Left kidney (tissue), 2 donors: ENCODE measurements around the gene BSN. TPM values are rescaled to one million over a fixed set of nuclear protein-coding genes. Genes with fewer than 3 reads are reported as not detected.
"Not testable (repeated sequence)": the region's sequence is repeated elsewhere in the genome, so short reads cannot be mapped to it uniquely, and the experiment has no call there.

Experiments used
- DNase-seq: peaks from one replicate; pipeline ENCODE4 v3.0.0-alpha.2; 2013
- polyA plus RNA-seq: library from polyadenylated mRNA; unstranded; fragments of 120-200 nt; gene quantifications from one replicate; pipeline ENCODE4 v1.2.1, GENCODE V29; 2013; ENCODE audit not compliant: insufficient read length

Gene BSN
- polyA plus RNA-seq, 1 donor, result 1.7 TPM

- peak; percentile 70 for DNase-seq
These were observed 117.3 kb downstream of the BSN start for GRCh38 chr3:49671291-49672288.

- DNase-seq, result no peak
These were observed 118.9 kb downstream of the BSN start for GRCh38 chr3:49673121-49673714.

DNA sequence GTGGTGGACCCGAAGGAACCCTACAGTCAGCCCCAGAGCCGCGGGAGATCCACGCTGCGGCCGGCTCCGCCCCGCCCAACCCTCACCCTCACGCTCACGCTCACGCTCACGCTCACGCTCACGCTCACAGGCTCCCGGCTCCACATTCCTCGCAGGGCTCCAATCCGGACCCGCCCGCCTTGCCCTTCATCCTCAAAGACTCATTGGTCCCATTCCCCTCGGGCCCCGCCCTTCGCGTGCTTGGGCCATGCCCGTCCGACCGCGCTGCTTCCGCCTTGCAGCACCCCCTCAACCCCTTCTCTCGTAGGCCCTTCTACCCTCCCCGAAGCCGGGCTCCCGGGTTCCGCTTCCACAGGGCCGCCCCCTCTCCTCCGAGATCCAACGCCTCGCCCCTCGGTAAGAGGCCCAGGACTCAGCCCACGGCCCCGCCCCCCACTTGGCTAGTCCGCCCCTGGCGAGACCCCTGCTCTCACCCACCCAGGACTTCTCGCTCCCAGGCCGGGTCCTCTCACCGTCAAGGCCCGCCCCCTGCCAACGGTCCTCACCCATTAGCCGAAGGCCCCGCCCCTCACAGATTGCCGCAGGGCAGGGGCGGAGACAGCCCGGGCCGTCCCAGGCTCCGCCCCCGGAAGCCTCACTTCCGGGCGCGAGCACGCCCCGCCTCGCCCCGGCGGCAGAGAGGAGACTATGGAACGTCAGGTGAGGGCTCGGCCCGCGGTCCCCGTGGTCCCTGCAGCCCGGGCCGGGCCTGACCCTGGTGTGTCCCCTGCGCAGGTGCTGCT, 119.6 kb downstream of the BSN start, which contains the start of gene APEH:
Gene APEH (plus strand): TSS at position 637 of the 782 bp plus-strand sequence. CDS start 51 bp downstream, at position 688.
- peak; percentile 94 for DNase-seq

- no peak for DNase-seq
These were observed 120.3 kb downstream of the BSN start for GRCh38 chr3:49674497-49674983.

DNA sequence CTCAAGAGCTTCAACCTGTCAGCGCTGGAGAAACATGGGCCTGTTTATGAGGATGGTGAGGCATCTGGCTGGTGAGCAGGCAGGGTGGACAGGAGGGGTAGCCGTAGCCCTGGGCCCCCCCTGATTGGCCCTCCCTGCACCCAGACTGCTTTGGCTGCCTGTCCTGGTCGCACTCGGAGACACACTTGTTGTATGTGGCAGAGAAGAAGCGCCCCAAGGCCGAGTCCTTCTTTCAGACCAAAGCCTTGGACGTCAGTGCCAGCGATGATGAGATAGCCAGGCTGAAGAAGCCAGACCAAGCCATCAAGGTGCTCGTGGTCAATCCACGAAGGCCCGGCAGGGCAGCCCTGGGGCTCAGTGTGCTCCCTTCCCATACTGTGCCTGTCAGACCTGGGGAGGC, 121.6 kb downstream of the BSN start:
- no peak for DNase-seq

- DNase-seq, result no peak
These were observed 126.4 kb downstream of the BSN start for GRCh38 chr3:49680493-49681231.

- no peak for DNase-seq
These were observed 126.9 kb downstream of the BSN start for GRCh38 chr3:49681232-49681522.

DNA sequence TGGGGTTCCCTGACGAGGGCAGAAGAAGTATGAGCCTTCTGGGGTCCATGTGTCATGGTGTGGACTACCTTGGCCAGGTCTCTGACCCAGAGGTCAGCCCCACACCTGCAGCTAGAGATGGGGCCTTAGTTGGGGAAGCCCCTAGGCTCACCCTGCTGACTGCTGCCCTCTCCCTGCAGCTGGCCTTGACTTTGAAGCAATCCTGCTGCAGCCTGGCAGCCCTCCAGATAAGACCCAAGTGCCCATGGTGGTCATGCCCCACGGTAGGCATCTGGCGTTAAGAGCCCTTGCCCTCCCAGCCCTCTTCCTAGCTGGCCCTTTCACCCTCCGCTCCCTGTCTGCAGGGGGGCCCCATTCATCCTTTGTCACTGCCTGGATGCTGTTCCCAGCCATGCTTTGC, 127.3 kb downstream of the BSN start:
- no peak for DNase-seq

DNA sequence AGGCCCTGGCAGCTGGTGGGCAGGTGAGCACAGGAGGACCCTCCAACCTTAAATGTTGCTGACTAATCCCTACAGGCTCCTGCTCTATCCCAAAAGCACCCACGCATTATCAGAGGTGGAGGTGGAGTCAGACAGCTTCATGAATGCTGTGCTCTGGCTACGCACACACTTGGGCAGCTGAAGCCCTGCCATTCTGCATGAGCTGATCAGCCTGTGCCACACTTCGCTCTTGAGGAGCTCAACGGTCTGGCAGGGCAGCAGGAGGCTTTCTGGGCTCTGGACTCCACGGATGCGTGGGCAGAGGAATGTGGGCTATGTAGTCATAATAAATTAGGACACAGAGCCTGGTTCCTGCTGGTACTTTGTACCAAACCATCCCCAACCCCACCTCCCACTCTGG, 128.9 kb downstream of the BSN start:
- no peak for DNase-seq

DNA sequence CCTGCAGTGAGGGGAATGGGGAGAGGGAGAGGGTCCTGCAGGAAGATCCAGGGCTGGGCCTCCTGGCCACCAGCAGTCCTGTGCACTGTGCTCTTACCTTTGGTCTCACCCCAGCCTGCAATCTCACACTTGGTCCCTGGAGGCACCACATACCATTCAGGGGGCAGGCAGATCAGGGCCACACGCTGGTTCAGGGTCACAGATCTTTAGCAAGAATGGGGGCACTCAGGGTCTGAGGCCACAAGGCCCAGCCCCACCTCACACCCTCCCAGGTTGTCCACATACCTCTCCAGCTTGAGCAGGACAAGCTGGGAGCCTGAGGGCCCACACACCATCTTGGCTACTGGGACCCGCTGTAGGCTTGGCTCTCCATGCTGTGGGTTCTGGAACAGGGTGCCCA, 130.2 kb downstream of the BSN start:
- DNase-seq, result not testable (repeated sequence)

DNA sequence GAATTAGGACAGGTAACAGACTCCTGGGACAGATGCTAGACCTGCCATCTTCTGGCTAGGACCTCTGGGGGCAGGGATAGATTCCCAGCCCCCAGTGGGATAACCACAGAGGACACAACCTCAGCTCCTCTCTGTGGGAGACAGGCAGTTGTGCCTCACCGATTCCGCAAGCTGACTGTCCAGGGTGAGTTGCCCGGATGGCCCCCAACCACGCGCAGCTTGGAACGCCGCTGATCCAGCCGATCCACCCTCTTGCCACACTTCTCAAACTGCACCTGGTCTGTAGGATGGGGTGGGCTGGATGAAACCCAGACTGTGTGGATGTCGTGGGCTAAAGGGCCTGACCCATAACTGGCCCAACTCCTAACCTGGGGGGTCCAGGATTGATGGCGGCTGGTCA, 130.8 kb downstream of the BSN start:
- DNase-seq, result not testable (repeated sequence)

GRCh38 chr3:49685846-49686245, 131.6 kb downstream of the BSN start:
- DNase-seq, result not testable (repeated sequence)

- peak; percentile 38 for DNase-seq
These were observed 132.1 kb downstream of the BSN start for GRCh38 chr3:49686346-49686745.

DNA sequence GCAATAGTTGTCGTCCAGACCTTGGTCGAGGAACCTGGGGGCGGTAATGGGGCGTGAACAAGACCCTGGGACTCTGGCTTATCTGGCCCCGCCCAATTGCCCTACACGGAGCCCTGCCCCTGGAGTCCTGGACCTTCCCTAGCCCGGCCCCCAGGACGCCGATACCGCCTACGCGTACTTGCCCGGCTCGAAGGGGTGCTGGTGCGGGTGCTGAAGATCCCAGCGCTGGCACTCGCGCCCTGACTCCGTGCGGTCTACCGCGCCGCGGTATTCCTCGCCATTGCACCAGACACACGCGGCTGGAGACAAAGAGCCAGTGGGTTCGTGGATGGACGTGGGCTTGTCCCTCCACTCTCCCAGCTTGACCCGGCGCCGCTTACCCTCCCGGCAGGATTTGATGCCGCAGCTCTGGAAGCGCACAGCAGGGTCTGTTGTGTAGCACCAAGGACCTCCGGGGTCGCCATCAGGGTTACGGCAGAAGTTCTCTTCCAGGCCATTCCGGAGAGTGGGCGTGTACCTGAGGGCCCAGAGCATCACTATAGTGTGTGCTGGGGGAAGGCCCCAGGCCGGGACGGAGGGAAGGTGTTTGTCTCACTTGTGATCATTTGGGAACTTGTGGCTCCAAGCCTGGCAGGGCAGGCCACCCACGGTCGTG, 132.6 kb downstream of the BSN start:
- peak; percentile 74 for DNase-seq

DNA sequence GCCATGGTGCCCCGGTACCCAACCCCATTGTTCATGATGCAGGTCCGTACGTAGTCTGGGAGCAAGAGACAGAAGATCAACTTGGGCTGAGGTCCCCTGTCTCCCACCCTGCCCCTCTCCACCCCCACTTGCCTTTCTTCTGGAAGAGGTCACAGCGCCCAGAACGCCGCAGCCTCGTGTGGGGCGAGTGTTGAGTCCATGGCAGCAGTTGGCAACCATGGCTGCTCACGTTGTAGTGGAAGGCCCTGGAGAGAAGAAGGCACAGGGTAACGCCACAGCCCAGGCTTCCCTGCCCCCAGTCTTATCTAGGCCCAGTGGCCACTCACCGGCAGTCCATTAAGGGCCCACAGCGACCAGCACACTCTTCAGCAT, 133.1 kb downstream of the BSN start:
- not testable (repeated sequence) for DNase-seq

- DNase-seq, result not testable (repeated sequence)
These were observed 134.2 kb downstream of the BSN start for GRCh38 chr3:49688338-49689045.

DNA sequence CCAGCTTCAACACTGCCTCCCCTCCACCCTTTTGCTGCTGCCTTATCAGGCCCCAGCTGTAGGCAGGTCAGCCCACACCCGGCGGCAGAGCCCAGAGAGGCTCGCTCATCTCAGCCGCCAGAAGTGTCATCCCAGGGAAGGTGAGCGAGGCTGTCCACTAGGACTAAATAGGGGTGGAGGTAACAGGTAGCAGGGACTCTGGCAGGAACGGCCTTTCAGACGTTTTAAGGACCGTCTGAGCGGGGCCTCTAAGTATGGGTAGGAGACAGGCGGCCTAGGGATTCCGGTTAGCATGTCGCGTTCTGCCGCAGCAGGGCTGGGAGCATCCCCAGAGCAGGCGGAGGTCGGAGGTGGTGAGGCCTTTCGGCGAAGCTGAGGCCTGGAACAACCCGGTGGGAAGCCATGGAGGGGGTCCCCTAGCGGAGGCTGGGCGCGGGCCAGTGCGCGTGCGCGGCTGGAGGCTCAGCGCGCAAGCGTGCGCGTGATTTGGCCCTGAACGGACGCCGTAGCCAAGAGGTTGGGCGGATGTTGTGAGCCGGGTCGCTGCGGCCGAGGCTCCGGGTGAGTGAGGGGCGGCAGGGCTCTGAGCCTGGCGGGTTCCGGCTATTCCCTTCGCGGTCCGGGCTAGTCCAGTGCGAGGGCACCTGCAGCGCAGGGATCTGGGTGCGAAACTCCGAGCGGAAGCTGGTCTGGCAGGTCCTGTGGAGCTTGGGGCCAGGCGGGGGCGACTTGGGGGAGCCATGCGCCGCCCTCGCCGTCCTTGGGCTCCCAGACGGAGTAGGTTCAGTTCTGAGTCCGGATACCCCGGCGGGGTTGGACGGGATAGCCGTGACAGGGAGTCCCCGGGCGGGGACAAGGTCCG, 135.0 kb downstream of the BSN start, which contains the start of the genes MST1 and RNF123:
Gene MST1 (minus strand): TSS at position 429 of the 862 bp plus-strand sequence. CDS start 783 bp downstream, outside the sequence.
Gene RNF123 (plus strand): TSS at position 512 of the 862 bp plus-strand sequence. CDS start 1,609 bp downstream, outside the sequence.
- peak; percentile 93 for DNase-seq

DNA sequence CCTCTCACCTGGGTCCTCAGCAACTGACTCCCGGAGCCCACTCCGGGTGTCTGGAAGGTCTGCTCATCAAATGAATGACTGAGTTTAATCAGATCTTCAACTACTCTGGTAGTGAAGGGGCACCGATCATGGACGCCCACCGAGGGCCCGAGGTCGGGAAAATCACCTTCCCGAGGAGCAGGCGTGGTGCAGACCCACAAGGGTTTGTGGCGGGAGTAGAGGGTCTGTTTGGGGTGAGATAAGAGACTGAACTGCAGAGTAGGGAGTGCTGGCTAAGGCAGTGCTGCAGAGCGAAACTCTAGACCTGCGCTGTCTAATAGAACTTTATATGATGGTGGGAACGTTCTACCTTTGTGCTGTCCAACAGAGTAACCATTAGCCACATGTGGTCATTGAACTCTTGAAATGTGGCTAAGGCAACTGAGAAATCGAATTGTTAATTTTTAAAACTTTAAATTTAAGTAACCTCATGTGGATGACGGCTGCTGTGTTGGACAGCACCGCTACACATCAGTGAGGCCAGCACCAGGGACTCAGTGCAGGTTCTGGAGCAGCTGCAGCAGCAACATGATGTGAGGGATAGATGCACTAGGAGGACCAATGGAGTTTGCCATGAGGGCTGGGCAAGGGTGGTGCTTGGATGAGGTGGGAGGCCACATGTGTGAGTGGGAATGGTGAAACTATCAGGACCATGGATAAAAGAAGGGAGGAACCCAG, 135.8 kb downstream of the BSN start:
- DNase-seq, result not testable (repeated sequence)
